Ishikawa (cell line): Measurements from ENCODE around the gene JPT2.

ENCODE experiments used
- EGR1 ChIP-seq: IDR thresholded peaks from 2 replicates; pipeline ENCODE4 v1.6.1; 2012
- FOXM1 ChIP-seq: IDR thresholded peaks from 2 replicates; pipeline ENCODE4 v1.6.1; 2012; ENCODE audit warnings: low read depth, borderline replicate concordance
- TAF1 ChIP-seq: IDR thresholded peaks from 2 replicates; pipeline ENCODE4 v1.6.1; 2012; ENCODE audit warnings: low read depth, mild to moderate bottlenecking
- TCF12 ChIP-seq: IDR thresholded peaks from 2 replicates; pipeline ENCODE4 v1.6.1; 2012; ENCODE audit warnings: low read depth
- TEAD4 ChIP-seq: IDR thresholded peaks from 2 replicates; pipeline ENCODE4 v1.6.1; 2012
- YY1 ChIP-seq: IDR thresholded peaks from 2 replicates; pipeline ENCODE4 v1.6.1; 2012; ENCODE audit warnings: low read depth
- TF ChIP-seq, protein P1 (sequence below): IDR thresholded peaks from 2 replicates; pipeline ENCODE4 v1.6.1; 2012
- TF ChIP-seq, protein P2 (sequence below): IDR thresholded peaks from 2 replicates; pipeline ENCODE4 v1.6.1; 2012

DNA sequence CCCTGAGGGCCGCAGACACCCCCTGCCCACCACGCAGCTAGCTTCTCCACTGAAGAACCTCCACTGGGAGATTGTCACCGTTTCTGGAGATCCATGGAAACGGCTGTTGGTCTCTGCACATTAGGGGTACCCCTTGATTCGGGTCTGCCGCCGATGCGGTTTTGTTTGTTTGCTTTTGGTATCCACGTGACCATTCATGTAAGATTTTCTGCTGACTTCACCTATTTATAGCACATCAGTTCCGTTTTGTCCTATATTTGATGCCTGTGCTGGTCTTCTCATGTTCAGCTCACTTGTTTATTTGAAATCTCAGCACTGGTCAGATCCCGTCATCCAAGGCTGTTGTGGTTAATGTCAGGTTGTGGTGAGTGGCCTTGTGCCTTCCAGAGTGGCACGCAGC is 44.8 kb upstream of the JPT2 start:
- TF ChIP-seq TCF12 = no peak
- no peak for TF ChIP-seq YY1
- TF ChIP-seq, protein P1, sequence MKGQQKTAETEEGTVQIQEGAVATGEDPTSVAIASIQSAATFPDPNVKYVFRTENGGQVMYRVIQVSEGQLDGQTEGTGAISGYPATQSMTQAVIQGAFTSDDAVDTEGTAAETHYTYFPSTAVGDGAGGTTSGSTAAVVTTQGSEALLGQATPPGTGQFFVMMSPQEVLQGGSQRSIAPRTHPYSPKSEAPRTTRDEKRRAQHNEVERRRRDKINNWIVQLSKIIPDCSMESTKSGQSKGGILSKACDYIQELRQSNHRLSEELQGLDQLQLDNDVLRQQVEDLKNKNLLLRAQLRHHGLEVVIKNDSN = no peak
- no peak for TF ChIP-seq FOXM1
- TF ChIP-seq, protein P2, sequence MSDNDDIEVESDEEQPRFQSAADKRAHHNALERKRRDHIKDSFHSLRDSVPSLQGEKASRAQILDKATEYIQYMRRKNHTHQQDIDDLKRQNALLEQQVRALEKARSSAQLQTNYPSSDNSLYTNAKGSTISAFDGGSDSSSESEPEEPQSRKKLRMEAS = no peak
- TF ChIP-seq EGR1 = no peak
- no peak for TF ChIP-seq TEAD4
- TF ChIP-seq TAF1 = no peak
